ENCODE data around the gene MMP12.

- no peak for TF ChIP-seq CTCF (IDR thresholded peaks at IDR 0.05)
- TF ChIP-seq TCF7L2 (IDR thresholded peaks at IDR 0.05; ENCODE audit: low read depth, low read length), result no peak
Measured at GRCh38 chr11:102891736-102892135, 17.0 kb upstream of the MMP12 start.
